ENCODE results near the gene XAF1.

GRCh38 chr17:6755281-6755680 lies 565 bp upstream of the XAF1 start:
- no peak for TF ChIP-seq CTCF (optimal IDR thresholded peaks at IDR 0.05 in 1 of 3, IDR thresholded peaks at IDR 0.05 in 1 of 3, conservative IDR thresholded peaks at IDR 0.05 in 1 of 3; ENCODE audit: extremely low read depth in 1 of 3, insufficient read depth in 2 of 3, low read length in 3 of 3)
- TF ChIP-seq EZH2 (IDR thresholded peaks at IDR 0.05; ENCODE audit: low read length) = no peak

Measured in keratinocyte (primary cell).